Cardiac muscle cell (in vitro differentiated cells and primary cell): ENCODE data around the gene NKIRAS1. TPM values are rescaled to one million over a fixed set of nuclear protein-coding genes. Genes with fewer than 3 reads are reported as not detected.
"Not testable (repeated sequence)": the region's sequence is repeated elsewhere in the genome, so short reads cannot be mapped to it uniquely, and the experiment has no call there.

Source experiments
- DNase-seq, 2 donors: peaks; one replicate each; pipeline versions ENCODE4 v3.0.0 to v3.0.0-alpha.2; 2010 to 2017; ENCODE audit warnings: low read depth in 1 of 2, low spot score in 1 of 2
- H3K27ac ChIP-seq: fragments of 200-600 bp; sonication (generic); 2 replicates; pipeline ENCODE4 v1.5.1; 2016
- H3K27me3 ChIP-seq: fragments of 200-600 bp; sonication (generic); 2 replicates; pipeline ENCODE4 v1.6.0; 2016; ENCODE audit warnings: control low read depth
- H3K36me3 ChIP-seq: fragments of 200-600 bp; sonication (generic); 2 replicates; pipeline ENCODE4 v1.5.1; 2016; ENCODE audit warnings: control low read depth
- H3K4me1 ChIP-seq: fragments of 200-600 bp; sonication (generic); 2 replicates; pipeline ENCODE4 v1.8.1; 2017; ENCODE audit warnings: low read depth, mild to moderate bottlenecking, mixed run types
- H3K4me3 ChIP-seq: fragments of 200-600 bp; sonication (generic); 2 replicates; pipeline ENCODE4 v1.5.1; 2016; ENCODE audit warnings: mild to moderate bottlenecking
- H3K9me3 ChIP-seq: fragments of 200-600 bp; sonication (generic); 2 replicates; pipeline ENCODE4 v1.5.1; 2017; ENCODE audit warnings: low read depth, mild to moderate bottlenecking, control low read depth
- CTCF ChIP-seq: IDR thresholded peaks from 2 replicates; pipeline ENCODE4 v1.5.1; 2012; ENCODE audit warnings: low read depth, mild to moderate bottlenecking, low read length
- polyA plus RNA-seq: library from polyadenylated mRNA; unstranded; fragments of >200 nt; fragmentation: Nextera tagmentation; extraction: Ambion mirVana; gene quantifications from 2 replicates; pipeline ENCODE4 v1.2.1, GENCODE V29; 2016
- total RNA-seq: library from RNA; depleted of rRNA; stranded (reverse); fragments of >200 nt; gene quantifications from 2 replicates; pipeline ENCODE4 v1.2.3, GENCODE V29; 2016

Gene NKIRAS1
- total and polyA plus RNA-seq, 2 experiments from 2014 or later = 20.2 to 28.0 TPM

- peak in 1 of 2 donors; percentile 64 for DNase-seq
- Histone ChIP-seq H3K27ac (no peak overlapping the region), H3K36me3 (peaks cover 17% of the 10 kb centered on the region), H3K27me3 (no peaks in the 10 kb centered on the region), H3K9me3 (peaks cover 3% of the 10 kb centered on the region), H3K4me1 (peaks cover 13% of the 10 kb centered on the region), H3K4me3 (no peak overlapping the region)
- TF ChIP-seq CTCF = peak; percentile 80
Measured at GRCh38 chr3:23888617-23889228, 28.1 kb downstream of the NKIRAS1 start.

- H3K27ac ChIP-seq = no peak overlapping the region
- no peak for DNase-seq
- no peaks in the 10 kb centered on the region for H3K27me3 ChIP-seq
- peaks cover 6% of the 10 kb centered on the region for H3K36me3 ChIP-seq
- H3K4me1 ChIP-seq = peaks cover 13% of the 10 kb centered on the region
- H3K4me3 ChIP-seq = no peak overlapping the region
- no peak for TF ChIP-seq CTCF
- peaks cover 3% of the 10 kb centered on the region for H3K9me3 ChIP-seq
Measured at GRCh38 chr3:23886311-23886710, 30.5 kb downstream of the NKIRAS1 start.

GRCh38 chr3:23885210-23885609 is 31.6 kb downstream of the NKIRAS1 start:
- H3K27ac ChIP-seq = no peak overlapping the region
- no peak overlapping the region for H3K4me3 ChIP-seq
- peaks cover 13% of the 10 kb centered on the region for H3K4me1 ChIP-seq
- DNase-seq = no peak
- H3K9me3 ChIP-seq = peaks cover 3% of the 10 kb centered on the region
- no peak for TF ChIP-seq CTCF
- peaks cover under 1% of the 10 kb centered on the region for H3K36me3 ChIP-seq
- H3K27me3 ChIP-seq = no peaks in the 10 kb centered on the region

GRCh38 chr3:23884481-23884880 is 32.3 kb downstream of the NKIRAS1 start:
- H3K4me3 ChIP-seq = no peak overlapping the region
- H3K4me1 ChIP-seq = peaks cover 13% of the 10 kb centered on the region
- TF ChIP-seq CTCF = peak; percentile 18
- H3K27me3 ChIP-seq = no peaks in the 10 kb centered on the region
- H3K27ac ChIP-seq = no peak overlapping the region
- no peak for DNase-seq
- no peaks in the 10 kb centered on the region for H3K36me3 ChIP-seq
- peaks cover 3% of the 10 kb centered on the region for H3K9me3 ChIP-seq

GRCh38 chr3:23882487-23882918 is 34.3 kb downstream of the NKIRAS1 start:
- TF ChIP-seq CTCF = no peak
- DNase-seq = no peak
- Histone ChIP-seq H3K36me3 (no peaks in the 10 kb centered on the region), H3K27ac (no peak overlapping the region), H3K4me3 (no peak overlapping the region), H3K9me3 (peaks cover 3% of the 10 kb centered on the region), H3K27me3 (no peaks in the 10 kb centered on the region), H3K4me1 (peaks cover 5% of the 10 kb centered on the region)

- H3K4me1 ChIP-seq, DNase-seq, H3K4me3 ChIP-seq, H3K9me3 ChIP-seq, H3K27me3 ChIP-seq, H3K36me3 ChIP-seq: not testable (repeated sequence)
- peak overlapping the region; percentile 39 for H3K27ac ChIP-seq
Measured at GRCh38 chr3:23881993-23882392, 34.8 kb downstream of the NKIRAS1 start.
